Endothelial cell of umbilical vein (primary cell): ENCODE results near the gene DHX15.

Experiments
- CTCF ChIP-seq, 2 donors: IDR thresholded peaks; 1 replicate in 1 of 2; 2 replicates in 1 of 2; pipeline ENCODE4 v1.5.1; 2011; ENCODE audit warnings: low read length in 2 of 2, mild to moderate bottlenecking in 2 of 2, moderate library complexity in 2 of 2, control low read depth in 1 of 2, inconsistent platforms in 1 of 2, low read depth in 1 of 2; ENCODE audit not compliant: insufficient read depth in 1 of 2; ENCODE audit errors: extremely low read depth in 1 of 2
- POLR2A ChIP-seq: IDR thresholded peaks from 2 replicates; pipeline ENCODE4 v1.6.1; 2012; ENCODE audit warnings: low read depth, mild to moderate bottlenecking, control low read depth, low read length
- POLR2AphosphoS5 ChIP-seq: IDR thresholded peaks from 2 replicates; pipeline ENCODE4 v1.6.1; 2012; ENCODE audit warnings: low read depth, mild to moderate bottlenecking, control low read depth, low read length, moderate library complexity; ENCODE audit not compliant: insufficient read depth

GRCh38 chr4:24570574-24571236 is 13.6 kb downstream of the DHX15 start:
- TF ChIP-seq POLR2A (no peak), CTCF (IDR thresholded peaks at IDR 0.05; ENCODE audit: extremely low read depth in 1 of 2, insufficient read depth in 1 of 2, low read depth in 1 of 2, low read length in 2 of 2) (no peak), POLR2AphosphoS5 (no peak)
